Forelimb muscle (tissue), 1 donor: ENCODE results near the gene PIGBOS1. TPM values are rescaled to one million over a fixed set of nuclear protein-coding genes. Genes with fewer than 3 reads are reported as not detected.
A peak's percentile ranks its signal among the peaks of the same experiment; 100 is the strongest.
"Not testable (repeated sequence)": the region's sequence is repeated elsewhere in the genome, so short reads cannot be mapped to it uniquely, and the experiment has no call there.

Source experiments
- DNase-seq: peaks from one replicate; pipeline ENCODE4 v3.0.0-alpha.2; 2013; ENCODE audit warnings: low read depth
- polyA plus RNA-seq: library from polyadenylated mRNA; unstranded; fragments of 120-200 nt; gene quantifications from one replicate; pipeline ENCODE4 v1.2.1, GENCODE V29; 2013; ENCODE audit not compliant: insufficient read length

The PIGBOS1 gene
- polyA plus RNA-seq, 1 donor, result 10.9 TPM

DNA sequence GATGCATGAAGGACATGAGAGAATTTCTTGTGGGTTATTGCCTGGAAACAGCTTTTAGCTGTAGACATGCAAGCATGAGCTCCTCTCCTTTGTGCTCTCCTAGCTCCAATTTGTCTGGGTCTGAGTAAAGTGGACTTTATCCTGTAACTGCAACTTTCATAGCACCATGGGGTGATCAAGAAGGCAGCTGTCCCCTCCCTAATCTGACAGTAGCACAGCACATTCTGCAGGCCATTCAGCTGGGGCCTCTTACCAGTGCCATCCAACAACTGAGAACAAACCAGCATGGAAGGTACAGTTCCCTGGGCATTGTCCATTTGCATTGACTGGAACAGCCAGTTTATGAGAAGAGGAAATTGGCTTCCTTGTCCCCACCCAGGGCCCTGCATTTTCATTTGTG lies 21.6 kb downstream of the PIGBOS1 start:
- no peak for DNase-seq

DNA sequence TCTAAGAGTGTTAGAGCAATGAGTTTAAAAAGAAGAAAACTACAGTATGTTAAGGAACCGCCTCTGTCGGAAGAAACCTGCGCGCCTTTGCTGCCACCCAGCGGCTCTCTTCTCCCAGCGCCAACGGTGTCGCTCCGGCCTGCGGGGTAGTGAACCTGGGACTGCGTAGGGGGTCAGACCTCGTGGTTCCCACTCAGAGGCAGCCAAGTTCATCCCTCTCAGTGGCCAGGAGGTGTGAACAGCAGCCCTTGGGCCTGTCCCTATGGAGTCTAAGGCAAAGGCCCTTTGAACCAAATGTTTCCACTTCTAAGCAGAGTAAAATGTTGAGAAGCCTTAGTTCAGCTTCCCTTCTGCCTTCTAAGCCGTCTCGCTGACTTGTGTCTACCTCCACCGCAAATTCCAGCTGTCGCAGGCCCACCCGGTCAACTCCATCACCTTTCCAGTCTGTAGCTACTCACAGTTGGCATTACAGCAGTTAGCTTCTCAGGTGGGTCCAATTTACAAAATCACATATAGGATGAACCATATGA lies 28.3 kb downstream of the PIGBOS1 start:
- DNase-seq, result peak; percentile 26

GRCh38 chr15:55289746-55290527 lies 29.0 kb downstream of the PIGBOS1 start, which contains the start of gene RAB27A:
RAB27A (minus strand) TSS chr15:55289813; CDS start chr15:55234934, 54,879 bp downstream.
- no peak for DNase-seq

- no peak for DNase-seq
These were observed 29.7 kb downstream of the PIGBOS1 start for GRCh38 chr15:55289011-55289745.

DNA sequence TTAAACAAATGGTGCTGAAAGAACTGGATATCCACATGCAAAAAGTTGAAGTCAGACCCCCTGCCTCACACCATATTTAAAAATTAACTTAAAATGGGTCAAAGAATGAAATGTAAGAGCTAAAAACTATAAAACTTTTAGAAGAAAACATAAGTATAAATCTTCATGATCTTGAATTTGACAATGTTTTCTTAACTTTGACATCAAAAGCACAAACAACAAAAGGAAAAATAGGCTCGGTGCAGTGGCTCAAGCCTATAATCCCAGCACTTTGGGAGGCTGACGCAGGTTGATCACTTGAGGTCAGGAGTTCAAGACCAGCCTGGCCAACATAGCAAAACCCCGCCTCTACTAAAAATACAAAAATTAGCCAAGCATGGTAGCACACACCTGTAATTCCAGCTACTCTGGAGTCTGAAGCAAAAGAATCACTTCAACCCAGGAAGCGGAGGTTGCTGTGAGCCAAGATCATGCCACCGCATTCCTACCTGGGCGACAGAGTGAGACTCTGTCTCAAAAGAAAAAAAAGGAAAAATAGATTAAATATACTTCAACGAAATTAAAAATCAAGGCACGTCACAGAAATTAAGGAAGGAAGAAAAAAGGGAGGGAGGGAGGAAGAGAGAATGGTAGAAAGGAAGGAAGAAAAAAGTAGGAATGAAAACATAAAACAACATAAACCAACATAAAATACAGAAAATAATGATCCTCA lies 30.8 kb downstream of the PIGBOS1 start:
- no peak for DNase-seq

DNA sequence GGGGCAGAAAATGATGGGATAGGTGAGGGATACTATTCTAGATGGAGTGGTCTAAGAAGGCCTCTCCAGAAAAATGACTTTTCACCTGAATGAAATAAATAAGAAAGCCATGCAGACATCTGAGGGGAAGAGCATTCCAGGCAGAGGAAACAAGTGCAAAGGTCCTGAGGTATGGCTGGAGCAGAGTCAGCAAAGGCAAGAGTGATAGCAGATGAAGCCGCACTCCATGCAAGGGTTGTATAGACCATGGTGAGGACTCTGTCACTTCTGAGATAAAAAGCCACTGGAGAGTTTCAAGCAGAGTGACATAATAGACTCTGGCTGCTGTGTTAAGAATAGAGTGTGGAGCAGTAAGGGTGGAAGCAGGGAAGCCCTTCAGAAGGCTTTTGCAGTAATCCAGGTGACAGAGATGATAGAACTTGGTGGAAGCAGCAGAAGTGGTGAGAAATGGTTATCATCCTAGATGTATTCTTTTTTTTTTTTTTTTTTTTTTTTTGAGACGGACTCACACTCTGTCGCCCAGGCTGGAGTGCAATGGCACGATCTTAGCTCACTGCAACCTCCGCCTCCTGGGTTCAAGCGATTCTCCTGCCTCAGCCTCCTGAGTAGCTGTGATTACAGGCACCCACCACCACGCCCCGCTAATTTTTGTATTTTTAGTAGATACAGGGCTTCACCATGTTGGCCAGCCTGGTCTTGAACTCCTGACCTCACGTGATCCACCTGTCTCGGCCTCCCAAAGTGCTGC lies 32.3 kb downstream of the PIGBOS1 start:
- DNase-seq, result not testable (repeated sequence)

DNA sequence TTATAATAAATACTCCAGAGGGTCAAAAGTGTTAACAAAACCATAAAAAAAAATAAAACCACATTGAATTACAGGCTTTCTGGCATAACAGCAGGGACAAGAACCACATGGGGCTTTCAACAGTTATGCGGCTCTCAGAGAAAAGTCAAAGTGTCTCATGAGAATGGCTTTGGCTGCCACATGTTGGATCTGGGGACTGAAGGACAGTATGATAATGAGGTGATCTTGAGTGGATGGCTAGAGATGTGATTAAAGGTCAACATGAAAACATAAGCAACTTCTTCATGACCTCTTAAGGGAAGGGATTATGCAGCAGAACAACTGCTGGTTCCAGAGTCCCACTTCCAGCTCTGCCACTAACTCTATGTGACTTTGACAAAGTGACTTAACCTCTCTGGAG lies 34.5 kb downstream of the PIGBOS1 start:
- DNase-seq, result no peak

GRCh38 chr15:55283379-55284147 lies 35.4 kb downstream of the PIGBOS1 start:
- DNase-seq, result no peak

DNA sequence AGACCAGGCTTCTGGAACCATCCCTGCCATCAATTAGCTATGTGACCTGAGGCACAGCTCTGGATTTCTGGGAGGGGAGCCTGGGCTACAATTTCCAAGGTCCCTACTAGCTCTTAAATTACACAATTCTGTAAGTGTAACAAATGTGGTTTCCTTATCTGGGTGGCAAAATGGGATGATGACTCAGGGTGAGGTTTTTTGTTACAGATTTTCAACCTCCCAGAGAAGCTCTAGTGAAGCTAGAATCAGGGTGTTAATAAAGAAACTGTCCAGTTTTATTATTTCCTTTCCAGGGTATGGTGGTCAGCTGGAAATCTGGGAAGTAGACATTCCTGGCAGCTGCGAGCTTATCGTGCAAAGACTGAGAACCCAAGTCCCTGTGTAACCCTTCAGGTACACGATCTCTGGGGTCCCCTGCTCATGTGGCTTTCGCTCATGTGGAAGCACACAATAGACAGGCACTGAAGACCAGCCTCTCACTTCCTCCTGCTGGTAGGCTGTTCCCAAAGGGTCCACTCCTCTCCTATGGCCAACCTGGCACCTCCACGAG lies 36.6 kb downstream of the PIGBOS1 start:
- DNase-seq, result no peak

DNA sequence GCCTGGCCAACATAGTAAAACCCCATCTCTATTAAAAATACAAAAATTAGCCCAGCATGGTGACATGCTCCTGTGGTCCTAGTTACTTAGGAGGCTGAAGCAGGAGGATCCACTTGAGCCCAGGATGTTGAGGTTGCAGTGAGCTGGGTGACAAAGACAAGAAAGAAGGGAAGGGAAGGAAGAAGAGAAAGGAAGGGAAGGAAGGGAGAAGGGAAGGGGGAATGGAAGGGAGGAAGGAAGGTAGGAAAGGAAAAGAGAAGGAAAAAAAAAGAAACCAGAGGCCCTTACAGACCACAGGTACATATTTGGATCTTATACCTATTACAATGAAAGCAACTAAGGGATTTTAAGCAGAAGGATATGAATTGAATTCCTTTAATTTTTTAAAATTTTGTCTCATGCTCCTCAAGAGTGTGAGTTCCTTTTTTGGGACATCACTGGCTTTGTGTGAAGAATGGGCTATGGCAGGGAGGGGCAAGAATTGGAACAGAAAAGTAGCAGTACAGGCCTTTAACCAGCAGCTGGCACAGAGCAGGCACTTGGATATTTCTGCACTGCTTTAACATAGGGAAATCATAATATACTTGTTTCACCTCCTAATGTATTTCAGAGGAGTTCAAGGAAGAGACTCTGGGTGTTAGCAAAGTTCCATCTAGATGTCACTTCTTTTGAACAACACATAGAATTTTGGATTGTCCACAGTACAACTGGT lies 37.2 kb downstream of the PIGBOS1 start:
- DNase-seq, result no peak

- not testable (repeated sequence) for DNase-seq
These were observed 38.3 kb downstream of the PIGBOS1 start for GRCh38 chr15:55280589-55280988.

DNA sequence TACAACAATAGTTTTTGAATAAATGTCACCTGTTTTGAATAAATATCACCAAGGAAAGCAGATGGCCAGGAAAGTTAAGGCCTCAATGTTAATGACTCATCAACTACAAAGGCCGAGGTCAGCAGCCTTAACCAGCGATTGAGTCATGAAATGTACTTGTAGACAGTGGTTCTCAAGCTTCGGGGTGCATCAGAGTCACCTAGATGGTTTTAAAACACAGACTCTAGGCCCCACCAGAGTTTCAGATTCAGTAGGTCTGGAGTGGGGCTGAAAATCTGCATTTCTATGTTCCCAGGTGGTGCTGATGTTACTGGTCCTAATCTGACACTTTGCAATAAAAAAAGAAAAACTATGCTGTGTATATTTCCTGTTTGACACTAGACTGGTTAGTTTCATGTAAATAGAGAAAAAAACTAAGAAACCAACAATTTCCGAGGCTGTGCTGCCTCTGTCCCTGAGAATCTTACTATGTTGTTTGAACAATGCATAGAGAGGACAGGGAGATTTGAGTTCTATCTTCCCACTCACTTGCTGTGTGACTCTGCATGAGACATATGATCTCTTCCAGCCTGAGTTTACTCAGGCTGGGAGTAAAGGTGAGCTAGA lies 39.1 kb downstream of the PIGBOS1 start:
- DNase-seq, result no peak

- DNase-seq, result no peak
These were observed 39.7 kb downstream of the PIGBOS1 start for GRCh38 chr15:55279100-55279745.

DNA sequence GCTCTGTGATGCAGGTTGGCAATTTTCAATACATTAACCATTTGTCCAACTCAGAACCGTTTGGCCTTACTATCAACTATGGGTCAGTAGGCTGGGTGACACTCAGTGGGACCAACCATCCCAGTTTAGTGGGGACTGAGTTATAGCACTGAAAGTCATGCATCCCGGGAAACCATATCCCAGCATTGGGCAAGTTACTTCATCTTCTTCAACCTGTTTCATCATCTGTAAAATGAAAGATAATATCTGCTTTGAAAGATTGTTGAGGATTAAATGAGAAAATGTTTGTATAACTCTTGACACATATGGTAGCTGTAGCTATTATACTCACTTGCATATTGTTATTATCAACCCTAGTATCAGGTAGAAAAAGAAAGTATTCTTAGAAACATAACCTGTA lies 41.2 kb downstream of the PIGBOS1 start:
- DNase-seq, result no peak

- no peak for DNase-seq
These were observed 41.8 kb downstream of the PIGBOS1 start for GRCh38 chr15:55277116-55277564.

GRCh38 chr15:55276324-55276723 lies 42.6 kb downstream of the PIGBOS1 start:
- DNase-seq, result no peak

DNA sequence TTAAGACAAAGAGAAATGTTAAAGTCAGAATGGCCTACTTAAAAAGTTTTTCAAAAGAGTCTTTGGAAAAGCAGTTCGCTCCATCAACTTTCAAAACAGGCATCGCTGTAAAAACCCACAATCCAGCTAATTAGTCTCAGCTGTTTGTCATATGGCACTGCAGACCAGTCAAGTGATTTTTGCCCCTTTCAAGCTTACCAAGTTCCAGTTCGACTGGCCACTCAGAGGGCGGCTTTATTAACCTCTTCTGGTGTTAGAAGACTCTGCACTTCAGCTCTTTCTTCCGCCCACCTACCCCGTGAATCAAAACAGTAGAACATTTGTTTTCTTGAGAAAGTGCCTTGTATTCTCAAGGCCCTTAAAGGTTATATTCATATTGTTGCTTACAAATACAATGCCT lies 48.6 kb downstream of the PIGBOS1 start:
- no peak for DNase-seq

GRCh38 chr15:55268176-55268695 lies 50.7 kb downstream of the PIGBOS1 start:
- no peak for DNase-seq
